HG03097 (cell line): ENCODE data around the gene AP2A2.
"Not testable (repeated sequence)": the region's sequence is repeated elsewhere in the genome, so short reads cannot be mapped to it uniquely, and the experiment has no call there.

ENCODE experiments used
- ATAC-seq: cut with Tn5 transposase; IDR thresholded peaks from one replicate; pipeline ENCODE4 v1.9.1; 2021; ENCODE audit not compliant: unreplicated experiment, low FRiP score

Gene AP2A2

DNA sequence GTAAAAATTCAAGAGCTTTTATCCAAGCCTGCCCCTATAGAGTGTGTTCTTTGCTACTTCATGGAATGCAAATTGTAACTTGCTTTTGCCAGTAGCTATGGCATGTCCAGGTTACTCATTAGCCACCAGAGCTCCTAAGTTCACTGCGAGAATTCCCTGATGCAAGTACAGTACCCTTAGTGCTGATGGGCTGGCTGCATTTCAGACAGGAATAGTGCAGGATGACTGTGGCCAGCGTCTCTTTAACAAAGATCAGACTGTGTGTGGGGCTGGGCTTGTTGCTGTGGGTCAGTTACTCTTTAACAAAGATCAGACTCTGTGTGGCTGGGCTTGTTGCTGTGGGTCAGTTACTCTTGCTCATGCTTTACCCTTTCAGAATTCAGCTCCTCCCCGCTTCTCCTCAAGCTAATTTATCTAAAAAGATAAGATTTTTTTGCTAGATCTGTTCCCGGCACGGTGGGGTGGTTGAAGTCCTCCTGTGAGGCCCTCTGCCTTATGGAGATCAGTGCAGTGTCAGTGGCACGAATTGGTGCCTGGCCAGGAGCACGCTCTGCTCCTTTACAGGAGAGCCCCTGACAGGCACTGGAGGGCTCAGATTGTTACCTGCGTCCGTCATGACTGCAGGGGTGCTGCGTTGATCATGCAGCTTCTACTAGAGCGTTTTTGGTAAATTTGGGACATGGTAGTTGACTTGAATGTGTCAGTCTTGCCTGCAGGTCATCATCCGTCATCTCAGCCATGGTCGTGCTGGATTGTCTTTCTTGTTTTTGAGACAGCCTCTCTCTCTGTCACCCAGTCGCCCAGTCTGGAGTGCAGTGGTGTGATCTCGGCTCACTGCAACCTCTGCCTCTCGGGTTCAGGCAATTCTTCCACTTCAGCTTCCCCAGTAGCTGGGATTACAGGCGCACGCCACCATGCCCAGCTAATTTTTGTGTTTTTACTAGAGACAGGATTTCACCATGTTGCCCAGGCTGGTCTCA lies 27.0 kb downstream of the AP2A2 start:
- ATAC-seq, result no peak

DNA sequence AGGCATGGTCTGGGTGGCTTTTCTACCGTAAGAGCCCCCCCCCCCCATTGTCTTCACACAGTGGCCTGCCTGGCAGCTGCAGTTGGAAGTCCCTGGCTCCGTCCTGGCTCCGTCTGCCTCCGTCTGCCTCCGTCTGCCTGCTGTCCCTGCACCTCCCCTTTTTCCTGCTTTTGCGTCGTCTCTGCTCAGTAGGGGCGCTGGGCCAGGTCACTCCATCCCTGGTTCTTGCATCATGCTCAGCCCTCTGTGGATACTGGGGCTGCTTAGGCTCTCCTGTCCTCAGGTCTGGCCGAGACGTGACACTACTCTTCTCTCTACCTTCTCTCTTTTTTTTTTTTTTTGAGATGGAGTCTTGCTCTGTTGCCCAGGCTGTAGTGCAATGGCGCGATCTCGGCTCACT lies 27.8 kb downstream of the AP2A2 start:
- ATAC-seq, result no peak

DNA sequence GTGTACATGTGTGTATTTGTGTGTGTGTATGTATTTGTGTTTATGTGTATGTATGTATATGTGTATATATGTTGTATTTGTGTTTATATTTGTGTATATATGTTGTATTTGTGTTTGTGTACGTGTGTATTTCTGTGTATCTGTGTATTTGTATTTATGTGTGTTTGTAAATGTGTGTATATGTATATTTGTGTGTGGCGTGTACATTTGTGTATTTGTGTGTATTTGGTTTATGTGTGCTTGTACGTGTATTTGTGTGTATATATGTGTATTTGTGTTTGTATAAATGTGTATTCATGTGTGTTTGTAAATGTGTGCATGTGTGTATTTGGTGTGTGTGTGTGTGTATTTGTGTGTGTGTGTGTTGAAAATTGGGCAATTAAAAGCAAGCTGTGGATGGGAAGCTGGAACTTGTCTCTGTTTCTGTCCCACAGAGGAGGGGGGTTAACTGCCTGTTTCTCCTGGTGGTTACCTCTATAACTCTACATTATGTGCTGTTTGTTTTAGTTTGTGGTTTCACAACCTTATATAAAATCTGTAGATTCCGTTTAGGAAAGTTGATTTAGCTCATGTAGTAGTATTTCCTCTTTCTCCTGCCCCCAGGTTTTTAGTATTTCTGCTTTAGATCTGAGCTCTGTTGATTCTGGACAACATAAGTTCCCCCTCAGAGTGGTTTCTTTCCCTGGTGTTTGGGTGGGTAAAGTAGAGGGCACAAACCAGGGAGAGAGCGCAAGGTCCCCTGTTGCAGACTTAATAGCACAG lies 28.9 kb downstream of the AP2A2 start:
- ATAC-seq, result no peak

DNA sequence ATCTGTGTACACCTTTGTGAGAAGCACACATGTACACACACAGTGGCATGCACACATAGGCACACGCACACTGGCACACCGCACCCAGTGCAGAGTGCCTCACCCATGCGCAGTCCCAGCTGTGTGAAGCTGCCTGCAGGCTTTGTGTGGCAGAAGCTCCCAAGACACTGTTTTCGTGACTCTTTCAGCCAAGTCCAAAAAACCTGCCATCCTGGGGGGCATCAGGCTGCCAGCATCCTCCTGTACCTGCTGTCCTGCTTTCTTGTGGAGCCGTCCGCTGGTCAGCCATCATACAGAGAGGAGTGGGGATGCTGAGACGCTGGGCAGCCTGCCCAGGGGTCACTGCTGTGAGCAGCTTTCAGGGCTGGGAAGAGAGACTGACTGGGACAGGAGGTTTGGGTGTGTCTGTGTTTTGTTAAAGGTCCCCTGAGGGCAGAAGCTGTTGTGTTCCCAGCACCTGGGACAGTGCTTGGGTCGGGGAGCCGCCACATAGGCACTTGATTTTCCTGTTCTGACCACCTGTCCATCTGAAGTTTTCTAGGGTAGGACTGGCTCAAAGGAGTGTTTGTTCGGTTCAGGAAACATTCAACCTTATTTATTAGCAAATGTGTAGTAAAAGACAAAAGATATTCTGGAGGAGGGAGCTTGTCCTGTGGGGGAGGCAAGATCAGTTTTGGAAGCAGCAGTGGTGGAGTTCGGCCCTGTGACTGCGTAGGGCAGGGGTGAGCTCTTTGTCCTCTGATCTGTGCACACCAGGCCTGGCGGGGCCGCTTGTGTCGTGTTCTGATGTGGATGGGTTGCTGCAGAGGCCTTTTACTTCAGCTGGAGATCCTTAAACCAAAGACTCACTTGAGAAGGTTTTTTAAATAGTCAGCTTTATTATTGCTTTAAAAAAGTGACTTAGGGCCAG lies 29.7 kb downstream of the AP2A2 start:
- ATAC-seq, result no peak

DNA sequence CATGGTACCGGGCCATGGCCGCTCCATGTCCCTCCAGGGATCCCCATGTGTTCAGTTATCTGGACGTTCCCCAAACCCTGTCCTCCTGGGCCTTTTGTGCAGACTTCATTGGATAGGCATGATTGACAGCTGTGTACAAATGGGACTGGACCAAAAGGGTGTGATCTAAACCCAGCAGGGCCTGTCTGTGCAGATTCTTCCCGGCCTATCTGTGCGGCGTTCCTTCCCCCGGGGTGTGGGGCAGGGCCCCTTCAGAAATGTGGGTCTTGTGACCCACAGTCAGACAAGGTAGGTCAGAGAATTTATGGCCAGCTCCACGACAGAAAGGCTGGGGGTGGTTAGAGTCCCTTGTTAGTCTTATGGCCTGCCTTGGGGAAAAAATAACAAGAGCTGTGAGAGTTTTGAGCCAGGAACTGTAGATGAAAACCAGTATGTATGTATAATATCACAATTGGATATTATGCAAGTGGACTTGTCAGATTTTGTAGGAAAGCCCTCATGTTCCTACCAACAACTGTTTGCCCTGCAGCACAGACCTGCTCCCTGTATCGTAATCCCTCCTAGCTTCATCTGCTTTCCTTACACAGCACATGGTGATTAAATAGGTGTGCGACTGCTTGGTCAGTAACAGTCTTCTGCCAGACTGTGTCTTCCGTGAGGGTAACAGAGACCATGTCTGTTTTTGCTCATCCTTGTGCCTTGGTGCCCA lies 31.7 kb downstream of the AP2A2 start:
- ATAC-seq, result no peak

DNA sequence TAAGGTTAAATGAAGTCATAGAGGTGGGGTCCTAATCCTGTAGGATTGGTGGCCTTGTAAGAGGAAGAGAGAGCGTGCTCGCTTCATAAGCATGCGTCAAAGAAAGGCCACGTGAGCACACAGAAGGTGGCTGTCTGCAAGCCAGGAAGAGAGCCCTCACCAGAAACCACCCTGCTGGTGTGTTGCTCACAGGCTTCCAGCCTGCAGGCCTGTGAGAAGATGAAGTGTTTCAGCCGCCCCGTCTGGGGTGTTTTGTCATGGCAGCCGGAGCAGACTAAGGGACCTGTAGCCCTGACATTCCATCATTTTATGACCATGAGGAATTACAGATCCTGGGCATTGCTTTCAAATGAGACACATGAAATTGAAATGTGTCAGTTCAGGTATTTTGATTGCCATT lies 32.4 kb downstream of the AP2A2 start:
- no peak for ATAC-seq

DNA sequence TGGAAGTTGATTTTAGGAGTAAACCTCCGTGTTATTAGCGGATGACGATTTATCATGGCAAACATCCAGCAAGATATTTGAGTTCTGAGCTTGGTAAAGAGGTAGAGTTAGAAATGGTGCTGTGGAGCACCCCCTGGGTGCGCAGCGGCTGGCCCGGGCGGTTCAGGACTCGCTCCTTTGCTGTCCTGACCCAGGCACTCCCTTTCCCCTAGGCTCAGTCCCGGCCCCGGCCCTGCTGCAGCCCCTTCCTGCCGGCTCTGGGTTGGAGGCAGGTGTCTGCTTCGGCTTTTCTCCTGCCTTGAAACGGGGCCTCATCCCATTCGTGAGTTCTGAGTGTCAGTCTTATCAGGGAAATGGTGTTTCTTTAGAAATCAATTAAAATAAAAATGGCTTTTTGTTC lies 33.4 kb downstream of the AP2A2 start:
- ATAC-seq, result no peak

DNA sequence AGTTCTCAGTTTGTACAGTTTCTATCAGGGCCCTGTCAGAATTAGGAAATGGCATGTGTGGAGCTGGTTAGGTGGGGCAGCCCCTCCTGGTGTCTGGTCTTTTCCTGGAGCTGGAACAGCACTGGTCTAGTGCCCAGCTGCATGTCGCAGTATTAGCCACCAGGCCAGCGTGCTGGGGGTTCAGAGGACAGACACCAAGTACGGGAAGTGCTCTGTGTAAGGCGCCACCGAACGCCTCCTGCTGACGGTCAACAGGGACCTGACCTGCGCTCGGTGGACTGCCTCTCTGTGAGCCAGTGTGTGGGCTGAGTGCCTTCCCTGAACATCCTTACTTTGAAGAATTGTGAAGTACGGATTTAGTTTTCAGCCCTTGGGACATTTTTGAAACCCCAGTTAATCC lies 33.9 kb downstream of the AP2A2 start:
- no peak for ATAC-seq

DNA sequence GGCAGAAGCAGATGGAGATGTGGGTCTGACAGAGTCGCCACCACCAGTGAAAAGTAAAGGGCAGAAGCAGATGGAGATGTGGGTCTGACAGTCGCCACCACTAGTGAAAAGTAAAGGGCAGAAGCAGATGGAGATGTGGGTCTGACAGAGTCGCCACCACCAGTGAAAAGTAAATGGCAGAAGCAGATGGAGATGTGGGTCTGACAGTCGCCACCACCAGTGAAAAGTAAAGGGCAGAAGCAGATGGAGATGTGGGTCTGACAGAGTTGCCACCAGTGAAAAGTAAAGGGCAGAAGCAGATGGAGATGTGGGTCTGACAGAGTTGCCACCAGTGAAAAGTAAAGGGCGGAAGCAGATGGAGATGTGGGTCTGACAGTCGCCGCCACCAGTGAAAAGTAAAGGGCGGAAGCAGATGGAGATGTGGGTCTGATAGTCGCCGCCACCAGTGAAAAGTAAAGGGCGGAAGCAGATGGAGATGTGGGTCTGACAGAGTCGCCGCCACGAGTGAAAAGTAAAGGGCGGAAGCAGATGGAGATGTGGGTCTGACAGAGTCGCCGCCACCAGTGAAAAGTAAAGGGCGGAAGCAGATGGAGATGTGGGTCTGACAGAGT lies 35.7 kb downstream of the AP2A2 start:
- not testable (repeated sequence) for ATAC-seq

DNA sequence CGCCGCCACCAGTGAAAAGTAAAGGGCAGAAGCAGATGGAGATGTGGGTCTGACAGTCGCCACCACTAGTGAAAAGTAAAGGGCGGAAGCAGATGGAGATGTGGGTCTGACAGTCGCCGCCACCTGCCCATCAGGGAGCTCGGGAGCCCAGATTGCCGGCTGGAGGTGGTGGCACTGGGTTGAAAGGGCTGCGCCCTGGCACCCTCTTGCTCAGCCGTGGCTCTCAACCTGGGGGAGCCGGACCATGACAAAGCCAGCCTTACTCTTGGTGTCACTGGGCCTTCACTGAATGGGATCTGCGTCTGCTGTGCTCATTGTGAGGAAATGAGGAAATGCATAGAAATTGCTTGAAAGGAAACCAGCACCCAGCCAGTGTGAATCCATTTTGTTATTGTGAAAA lies 36.3 kb downstream of the AP2A2 start:
- ATAC-seq, result no peak

DNA sequence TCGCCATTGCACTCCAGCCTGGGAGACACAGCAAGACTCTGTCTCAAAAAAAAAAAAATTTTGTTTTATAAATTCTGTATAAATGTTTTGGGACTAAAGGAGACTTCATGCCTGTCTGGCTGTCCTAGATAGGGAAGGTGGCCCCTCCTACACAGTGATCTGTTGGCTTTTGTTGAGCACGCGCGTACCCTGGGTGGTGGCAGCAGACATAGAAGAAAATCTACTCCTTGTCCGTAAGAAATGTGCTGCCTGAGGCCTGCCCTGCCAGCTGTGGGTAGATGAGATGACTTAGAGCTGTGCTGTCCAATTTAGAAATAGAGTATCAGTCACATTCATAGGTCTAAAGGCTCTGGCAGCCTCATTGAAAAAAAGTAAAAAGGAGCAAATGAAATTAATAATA lies 37.0 kb downstream of the AP2A2 start:
- no peak for ATAC-seq

DNA sequence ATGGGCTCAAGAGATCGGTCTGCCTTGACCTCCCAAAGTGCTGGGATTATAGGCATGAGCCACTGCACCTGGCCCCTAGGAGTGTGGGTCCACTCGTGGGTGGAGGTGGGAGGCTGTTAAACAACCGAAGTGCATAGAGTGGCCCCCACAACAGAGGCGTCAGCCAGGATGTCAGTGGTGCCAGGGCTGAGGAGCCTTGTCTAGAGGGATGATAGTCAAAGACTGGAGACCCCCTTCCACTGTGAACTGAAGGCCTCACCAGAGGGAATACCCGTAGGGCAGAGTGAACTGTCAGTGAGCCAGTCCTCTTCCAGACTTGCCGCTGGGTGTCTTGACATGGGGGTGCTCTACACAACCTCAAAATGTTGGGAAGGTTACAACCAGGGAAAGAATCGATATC lies 38.2 kb downstream of the AP2A2 start:
- no peak for ATAC-seq

DNA sequence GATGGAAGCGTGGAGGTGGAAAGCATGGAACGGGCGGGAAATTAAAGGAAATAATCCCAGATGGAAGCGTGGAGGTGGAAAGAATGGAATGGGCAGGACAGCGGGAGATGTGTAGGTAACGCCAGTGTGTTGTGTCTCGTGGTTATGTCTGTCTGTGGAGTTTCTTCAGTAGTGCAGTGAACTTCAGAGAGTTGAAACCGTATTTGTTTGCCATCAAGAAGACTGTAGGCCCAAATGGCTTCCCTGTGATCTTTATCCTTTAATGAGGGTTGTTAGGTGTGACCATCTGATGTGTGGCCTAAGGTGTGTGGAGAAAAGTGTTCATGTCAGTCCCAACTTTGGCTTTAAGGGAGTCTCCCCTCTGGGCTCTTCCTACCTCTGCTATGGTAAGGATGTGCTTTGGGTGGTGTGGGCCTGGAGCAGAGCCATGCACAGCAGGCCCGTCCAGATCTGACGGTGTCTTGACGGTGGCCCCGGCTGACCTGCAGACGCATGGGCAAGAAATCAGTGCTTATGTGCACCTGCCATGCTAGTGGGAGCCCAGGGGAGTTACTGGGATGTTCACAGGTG lies 39.6 kb downstream of the AP2A2 start:
- no peak for ATAC-seq

DNA sequence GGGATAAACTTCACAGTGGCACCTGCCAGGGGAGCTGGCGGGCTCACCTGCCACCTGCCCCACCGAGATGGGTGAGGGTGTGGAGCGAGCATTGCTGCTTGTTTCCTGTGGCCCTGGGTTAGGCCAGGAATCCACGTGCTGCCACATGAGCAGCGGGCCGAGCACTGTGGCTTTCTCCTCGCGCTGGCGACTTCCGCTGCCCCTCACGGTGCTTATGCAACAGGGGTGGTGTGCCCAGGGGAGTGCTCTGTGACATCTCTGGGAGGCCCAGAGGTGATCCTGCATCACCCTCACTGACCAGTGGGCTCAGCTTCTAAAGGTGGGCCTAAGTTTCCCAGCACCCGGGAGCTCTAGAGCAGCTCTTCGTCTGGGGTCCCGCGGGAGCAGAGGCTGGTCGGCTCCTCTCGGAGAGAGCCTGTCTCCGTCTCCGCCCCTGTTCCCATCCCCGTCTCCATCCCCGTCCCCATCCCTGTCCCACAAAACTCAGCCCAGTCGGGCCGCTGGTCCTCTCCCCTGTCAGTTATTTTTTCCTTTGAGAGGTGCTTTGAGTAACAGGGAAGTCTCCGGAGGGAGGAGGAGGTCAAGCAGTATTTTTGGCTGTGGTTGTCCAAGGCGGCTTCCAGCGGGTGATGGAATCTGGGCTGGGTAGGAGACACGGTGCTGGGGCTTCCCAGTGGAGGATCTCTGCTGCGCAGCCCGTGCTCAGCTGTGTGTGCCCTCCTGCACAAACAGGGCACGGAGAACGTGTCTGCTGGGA lies 42.5 kb downstream of the AP2A2 start:
- ATAC-seq, result no peak

DNA sequence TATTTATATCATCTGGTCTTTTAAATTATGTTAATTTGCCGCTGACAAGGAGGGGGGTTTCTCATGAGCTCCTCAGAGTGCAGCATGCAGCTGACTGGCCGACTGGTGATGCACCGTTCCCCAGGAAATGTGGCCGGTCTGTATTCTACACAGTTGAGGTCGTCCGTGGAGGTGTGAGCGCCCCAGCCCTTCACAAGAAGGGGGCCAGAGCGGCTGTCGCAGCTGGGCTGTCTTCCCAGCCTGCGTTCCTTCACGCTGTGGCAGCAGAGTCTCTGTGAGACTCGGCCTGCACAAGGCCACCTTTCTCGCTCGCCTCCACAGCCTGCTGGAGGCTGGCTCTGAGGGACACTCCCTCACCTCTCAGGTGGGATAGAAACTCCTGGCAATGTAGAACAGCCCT lies 43.2 kb downstream of the AP2A2 start:
- ATAC-seq, result no peak

DNA sequence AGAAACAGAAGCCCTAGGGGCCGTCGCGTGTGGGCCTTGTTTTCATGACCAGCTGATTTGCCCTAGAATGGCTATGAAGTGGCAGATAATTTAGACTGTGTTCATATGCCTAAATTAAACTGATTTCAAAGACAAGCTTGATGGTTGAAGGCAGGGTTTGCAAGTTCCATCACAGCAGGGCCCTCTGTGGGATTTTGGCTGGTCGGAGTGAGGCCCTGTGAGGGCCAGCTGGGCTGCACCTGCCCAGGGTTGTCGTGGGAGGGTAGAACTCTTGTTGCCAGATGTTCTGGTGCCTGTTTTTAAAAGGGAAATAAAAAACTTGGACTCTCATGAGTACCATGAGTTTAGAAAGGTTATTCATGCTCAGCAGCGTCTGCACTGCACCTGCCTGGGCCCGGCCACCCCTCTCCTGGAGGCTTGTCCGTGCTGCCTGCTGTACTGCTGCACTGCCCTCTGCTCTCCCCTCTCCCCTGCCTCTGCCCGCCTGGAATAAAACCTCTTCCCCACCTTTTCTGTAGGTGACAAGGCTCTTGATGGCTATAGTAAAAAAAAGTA lies 44.1 kb downstream of the AP2A2 start:
- ATAC-seq, result no peak

DNA sequence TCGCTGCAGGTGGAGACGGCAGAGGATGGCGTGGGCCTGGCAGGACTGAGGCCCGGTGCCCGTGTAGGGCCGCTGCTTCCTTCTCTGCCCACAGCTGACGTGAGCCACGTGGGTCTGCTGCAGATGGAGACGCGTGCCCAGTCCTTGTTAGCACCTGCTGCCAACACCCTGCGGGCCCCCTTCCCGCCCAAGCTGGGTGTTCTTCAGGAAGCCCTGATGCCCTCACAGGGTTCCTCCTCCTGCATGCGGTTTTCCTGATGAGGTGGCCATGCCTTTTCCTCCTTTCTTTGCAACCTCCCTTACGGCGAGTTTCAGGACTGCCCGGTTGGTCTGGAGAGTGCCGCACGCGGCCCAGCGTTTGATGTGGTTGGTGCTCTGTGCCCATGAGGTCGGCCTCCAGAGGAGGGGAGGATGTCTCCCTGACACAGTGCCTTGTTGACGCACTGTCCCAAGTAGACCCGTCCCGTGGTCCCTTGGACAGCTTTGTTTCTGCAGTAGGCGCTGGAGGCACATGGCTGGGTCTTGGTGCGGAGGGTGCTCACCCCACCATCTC lies 44.7 kb downstream of the AP2A2 start:
- ATAC-seq, result no peak

DNA sequence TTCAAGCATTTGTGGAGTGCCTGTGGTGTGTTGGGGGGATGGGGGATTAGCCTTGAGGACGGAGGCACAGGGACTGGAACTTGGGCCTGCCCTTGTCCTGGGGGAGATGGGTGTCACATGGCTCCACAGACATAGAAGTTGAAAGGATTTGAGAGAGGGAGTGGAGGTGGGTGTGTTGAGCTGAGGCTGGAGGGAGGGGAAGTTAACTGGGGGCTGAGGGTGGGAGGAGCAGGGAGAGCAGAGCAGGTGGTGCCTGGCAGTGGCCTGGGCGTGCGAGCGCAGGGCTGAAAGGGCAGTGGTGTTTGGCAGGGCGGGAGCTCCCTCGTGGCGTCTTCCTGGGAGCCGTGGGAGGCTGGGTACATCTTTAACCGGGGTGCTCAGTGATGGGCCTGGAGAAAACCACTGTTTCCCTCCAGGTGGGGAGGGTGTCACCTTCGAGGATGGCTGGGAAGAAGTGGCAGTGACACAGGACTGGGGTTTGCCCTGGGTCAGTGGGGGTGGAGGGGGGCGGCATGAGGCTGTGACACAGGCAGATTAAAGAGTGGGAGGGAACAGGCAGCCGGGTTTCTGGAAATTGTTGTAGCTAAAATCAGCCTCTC lies 45.5 kb downstream of the AP2A2 start:
- ATAC-seq, result no peak
